ENCODE results near the gene MESD.

DNA sequence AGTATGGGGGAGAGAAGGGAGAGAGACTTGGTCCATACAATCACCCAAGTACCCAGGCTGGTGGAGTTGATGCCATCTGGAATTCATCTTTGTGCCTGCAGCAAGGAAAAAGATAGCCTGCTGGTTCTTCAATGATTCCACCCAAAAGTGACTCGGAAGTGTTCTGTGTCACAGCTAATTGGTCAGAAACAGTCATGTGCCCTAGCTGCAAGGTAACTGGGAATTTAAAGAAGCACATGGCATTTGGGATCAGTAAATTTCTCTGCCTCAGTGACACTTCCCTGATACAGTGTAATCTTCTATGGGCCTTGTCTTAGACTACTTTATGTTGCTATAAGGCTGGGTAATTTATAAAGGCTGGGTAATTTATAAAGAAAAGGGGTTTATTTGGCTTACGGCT is 28.6 kb upstream of the MESD start:
- TF ChIP-seq POLR2AphosphoS5 (IDR thresholded peaks at IDR 0.05; ENCODE audit: low read depth, low read length), result no peak
- TF ChIP-seq TAF1 (IDR thresholded peaks at IDR 0.05; ENCODE audit: low read depth, low read length), result no peak
- TF ChIP-seq PAX5 (IDR thresholded peaks at IDR 0.05; ENCODE audit: insufficient read depth, low read length, severe bottlenecking), result no peak
- no peak for TF ChIP-seq POLR2A (IDR thresholded peaks at IDR 0.05; ENCODE audit: low read depth, low read length)

Measured in GM12891 (cell line).